GM19324 (cell line): ENCODE measurements around the gene COMMD7.

Experiments used
- ATAC-seq: cut with Tn5 transposase; IDR thresholded peaks from one replicate; pipeline ENCODE4 v1.9.1; 2021; ENCODE audit warnings: mild to moderate bottlenecking, moderate library complexity; ENCODE audit not compliant: unreplicated experiment, low FRiP score

Gene COMMD7

GRCh38 chr20:32682508-32682987 lies 60.7 kb downstream of the COMMD7 start:
- no peak for ATAC-seq

GRCh38 chr20:32681175-32682084 lies 61.8 kb downstream of the COMMD7 start:
- no peak for ATAC-seq

GRCh38 chr20:32680544-32681174 lies 62.6 kb downstream of the COMMD7 start:
- ATAC-seq, result no peak

GRCh38 chr20:32678948-32679347 lies 64.3 kb downstream of the COMMD7 start:
- ATAC-seq, result no peak

GRCh38 chr20:32675223-32675975 lies 67.9 kb downstream of the COMMD7 start:
- ATAC-seq, result no peak

- no peak for ATAC-seq
These were observed 68.9 kb downstream of the COMMD7 start for GRCh38 chr20:32674362-32674789.

- ATAC-seq, result peak; percentile 55
These were observed 70.0 kb downstream of the COMMD7 start for GRCh38 chr20:32672982-32673851.

GRCh38 chr20:32672394-32672981 lies 70.8 kb downstream of the COMMD7 start:
- ATAC-seq, result peak; percentile 9

GRCh38 chr20:32670773-32671455 lies 72.4 kb downstream of the COMMD7 start:
- ATAC-seq, result peak; percentile 43

GRCh38 chr20:32667027-32667426 lies 76.2 kb downstream of the COMMD7 start:
- ATAC-seq, result no peak

GRCh38 chr20:32664678-32665159 lies 78.5 kb downstream of the COMMD7 start:
- no peak for ATAC-seq

- no peak for ATAC-seq
These were observed 79.1 kb downstream of the COMMD7 start for GRCh38 chr20:32664012-32664677.

- no peak for ATAC-seq
These were observed 79.8 kb downstream of the COMMD7 start for GRCh38 chr20:32663335-32664011.

GRCh38 chr20:32661820-32662528 lies 81.3 kb downstream of the COMMD7 start:
- ATAC-seq, result no peak

GRCh38 chr20:32660661-32661060 lies 82.6 kb downstream of the COMMD7 start:
- ATAC-seq, result no peak

- ATAC-seq, result no peak
These were observed 86.4 kb downstream of the COMMD7 start for GRCh38 chr20:32656827-32657226.

- no peak for ATAC-seq
These were observed 87.3 kb downstream of the COMMD7 start for GRCh38 chr20:32655903-32656512.
